ENCODE data around the gene BTBD9. TPM values are rescaled to one million over a fixed set of nuclear protein-coding genes. Genes with fewer than 3 reads are reported as not detected.

Gene BTBD9
- polyA plus RNA-seq, 2 of the 4 experiments (the other 2 are of a cell fraction) = 2.3 to 4.6 TPM

GRCh38 chr6:38445925-38446324 lies 193.8 kb downstream of the BTBD9 start:
- FAIRE-seq (no peak), ATAC-seq (no peak), DNase-seq (ENCODE audit: low read depth in 1 of 2, low spot score in 1 of 2) (no peak)
- CTCF ChIA-PET = interaction anchor here (0.7 to 1.6 kb wide), 2 partner anchors 48 to 110 kb away, joined by 3 to 6 read pairs; no protein-coding TSS in a partner anchor
- Histone ChIP-seq H3K4me3 (no peak overlapping the region), H3K9me3 (peaks cover 3% of the 10 kb centered on the region; the same call in 1 of the 3 replicates), H3K4me1 (no peaks in the 10 kb centered on the region), H3K27ac (no peak overlapping the region), H3K4me2 (no peak overlapping the region)
- POLR2A ChIA-PET = no interaction called here
- WGBS (ENCODE audit: missing lambda C conversion rate) = 71% methylated on average over 2 of the region's 2 CpGs
- no peak for TF ChIP-seq TFCP2L1 (CRISPR knock-in tag; IDR thresholded peaks at IDR 0.05)

DNA sequence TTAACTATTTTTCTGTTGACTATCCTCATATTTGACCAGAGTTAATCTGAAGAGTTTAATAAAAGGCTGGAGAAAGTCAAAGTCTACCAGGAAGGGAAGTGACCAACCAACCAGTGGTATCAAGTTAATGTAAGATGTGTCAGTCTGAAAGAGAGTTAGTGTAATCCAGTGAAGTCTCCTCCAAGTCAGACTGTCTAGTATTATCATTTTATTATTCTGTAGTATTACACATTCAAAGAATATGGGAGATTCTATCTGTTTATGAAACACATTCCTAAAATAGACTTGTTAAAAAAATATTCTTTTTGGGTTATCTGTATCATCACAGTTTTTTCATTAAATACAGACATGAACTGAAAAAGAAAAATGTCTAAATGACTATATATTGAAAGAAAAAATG lies 194.4 kb downstream of the BTBD9 start:
- H3K4me3 ChIP-seq = no peak overlapping the region
- H3K27ac ChIP-seq = no peak overlapping the region
- peaks cover 3% of the 10 kb centered on the region; the same call in 1 of the 3 replicates for H3K9me3 ChIP-seq
- ChIA-PET CTCF (no interaction called here), POLR2A (no interaction called here)
- DNase-seq (ENCODE audit: low read depth in 1 of 2, low spot score in 1 of 2) = no peak
- ATAC-seq = no peak
- no peak overlapping the region for H3K4me2 ChIP-seq
- TF ChIP-seq, protein P1, sequence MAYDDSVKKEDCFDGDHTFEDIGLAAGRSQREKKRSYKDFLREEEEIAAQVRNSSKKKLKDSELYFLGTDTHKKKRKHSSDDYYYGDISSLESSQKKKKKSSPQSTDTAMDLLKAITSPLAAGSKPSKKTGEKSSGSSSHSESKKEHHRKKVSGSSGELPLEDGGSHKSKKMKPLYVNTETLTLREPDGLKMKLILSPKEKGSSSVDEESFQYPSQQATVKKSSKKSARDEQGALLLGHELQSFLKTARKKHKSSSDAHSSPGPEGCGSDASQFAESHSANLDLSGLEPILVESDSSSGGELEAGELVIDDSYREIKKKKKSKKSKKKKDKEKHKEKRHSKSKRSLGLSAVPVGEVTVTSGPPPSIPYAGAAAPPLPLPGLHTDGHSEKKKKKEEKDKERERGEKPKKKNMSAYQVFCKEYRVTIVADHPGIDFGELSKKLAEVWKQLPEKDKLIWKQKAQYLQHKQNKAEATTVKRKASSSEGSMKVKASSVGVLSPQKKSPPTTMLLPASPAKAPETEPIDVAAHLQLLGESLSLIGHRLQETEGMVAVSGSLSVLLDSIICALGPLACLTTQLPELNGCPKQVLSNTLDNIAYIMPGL (CRISPR knock-in tag; IDR thresholded peaks at IDR 0.05; ENCODE audit: borderline replicate concordance) = no peak
- TF ChIP-seq MAZ (IDR thresholded peaks at IDR 0.05; ENCODE audit: borderline replicate concordance, low read depth, low read length) (no peak), POLR2A (IDR thresholded peaks at IDR 0.05; ENCODE audit: low read length) (no peak)
- TF ChIP-seq, protein P2, sequence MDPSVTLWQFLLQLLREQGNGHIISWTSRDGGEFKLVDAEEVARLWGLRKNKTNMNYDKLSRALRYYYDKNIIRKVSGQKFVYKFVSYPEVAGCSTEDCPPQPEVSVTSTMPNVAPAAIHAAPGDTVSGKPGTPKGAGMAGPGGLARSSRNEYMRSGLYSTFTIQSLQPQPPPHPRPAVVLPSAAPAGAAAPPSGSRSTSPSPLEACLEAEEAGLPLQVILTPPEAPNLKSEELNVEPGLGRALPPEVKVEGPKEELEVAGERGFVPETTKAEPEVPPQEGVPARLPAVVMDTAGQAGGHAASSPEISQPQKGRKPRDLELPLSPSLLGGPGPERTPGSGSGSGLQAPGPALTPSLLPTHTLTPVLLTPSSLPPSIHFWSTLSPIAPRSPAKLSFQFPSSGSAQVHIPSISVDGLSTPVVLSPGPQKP (IDR thresholded peaks at IDR 0.05; ENCODE audit: low read depth, low read length) = no peak
- no peak for FAIRE-seq
- no peaks in the 10 kb centered on the region for H3K4me1 ChIP-seq

GRCh38 chr6:38443352-38444144 lies 196.2 kb downstream of the BTBD9 start:
- ATAC-seq (no peak), FAIRE-seq (no peak), DNase-seq (ENCODE audit: low read depth in 1 of 2, low spot score in 1 of 2) (no peak)
- ChIA-PET POLR2A (no interaction called here), CTCF (interaction anchor here (1.2 kb wide), 1 partner anchor 50 kb away, joined by 3 read pairs; no protein-coding TSS in a partner anchor)
- Histone ChIP-seq H3K4me2 (no peak overlapping the region), H3K4me1 (no peaks in the 10 kb centered on the region), H3K4me3 (no peak overlapping the region), H3K9me3 (no peaks in the 10 kb centered on the region), H3K27ac (no peak overlapping the region)
- TF ChIP-seq HES2 (IDR thresholded peaks at IDR 0.05) (no peak), PHF8 (IDR thresholded peaks at IDR 0.05; ENCODE audit: borderline replicate concordance, low read depth) (no peak), USF2 (IDR thresholded peaks at IDR 0.05) (no peak), RNF2 (IDR thresholded peaks at IDR 0.05; ENCODE audit: borderline replicate concordance, low read depth) (no peak), ZC3H11A (IDR thresholded peaks at IDR 0.05) (no peak), RCOR1 (IDR thresholded peaks at IDR 0.05; ENCODE audit: low read depth, low read length) (no peak), REST (IDR thresholded peaks at IDR 0.05) (no peak), JUNB (IDR thresholded peaks at IDR 0.05) (no peak), NFE2L2 (conservative IDR thresholded peaks at IDR 0.05; ENCODE audit: low read length) (no peak), POLR2A (IDR thresholded peaks at IDR 0.05; ENCODE audit: low read length) (no peak), BHLHE40 (IDR thresholded peaks at IDR 0.05; ENCODE audit: low read depth, low read length) (no peak)
- TF ChIP-seq, protein P3, sequence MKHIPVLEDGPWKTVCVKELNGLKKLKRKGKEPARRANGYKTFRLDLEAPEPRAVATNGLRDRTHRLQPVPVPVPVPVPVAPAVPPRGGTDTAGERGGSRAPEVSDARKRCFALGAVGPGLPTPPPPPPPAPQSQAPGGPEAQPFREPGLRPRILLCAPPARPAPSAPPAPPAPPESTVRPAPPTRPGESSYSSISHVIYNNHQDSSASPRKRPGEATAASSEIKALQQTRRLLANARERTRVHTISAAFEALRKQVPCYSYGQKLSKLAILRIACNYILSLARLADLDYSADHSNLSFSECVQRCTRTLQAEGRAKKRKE (CRISPR knock-in tag; IDR thresholded peaks at IDR 0.05; ENCODE audit: low read depth) = no peak
- TF ChIP-seq, protein P2 (IDR thresholded peaks at IDR 0.05; ENCODE audit: low read depth, low read length) = no peak
- WGBS (ENCODE audit: missing lambda C conversion rate) = 81% methylated on average over 6 of the region's 6 CpGs

Data from A549 (cell line).